Spleen (tissue), 11 donors: Measurements from ENCODE around the gene USP24. TPM values are rescaled to one million over a fixed set of nuclear protein-coding genes. Genes with fewer than 3 reads are reported as not detected.
A peak's percentile ranks its signal among the peaks of the same experiment; 100 is the strongest.

Source experiments
- DNase-seq: peaks from one replicate; pipeline ENCODE4 v3.0.0-alpha.2; 2020
- H3K27ac ChIP-seq, 8 donors: fragments of 200-600 bp; sonication (generic) in 7 of 8; 1 replicate in 4 of 8; 2 replicates in 4 of 8; pipeline versions ENCODE4 v1.5.0 to v1.8.0; 2016 to 2021; ENCODE audit warnings: inconsistent platforms in 4 of 8, mild to moderate bottlenecking in 4 of 8, moderate library complexity in 1 of 8
- H3K27me3 ChIP-seq, 7 donors: fragments of 200-600 bp; sonication (generic) in 6 of 7; replicated peaks in 1 of 7; 1 replicate in 4 of 7; 2 replicates in 3 of 7; pipeline versions ENCODE4 v1.5.0 to v1.8.0; 2016 to 2021; ENCODE audit warnings: inconsistent platforms in 3 of 7, mild to moderate bottlenecking in 1 of 7
- H3K36me3 ChIP-seq, 6 donors: fragments of 200-600 bp; sonication (generic) in 5 of 6; 1 replicate in 4 of 6; 2 replicates in 2 of 6; pipeline versions ENCODE4 v1.5.0 to v1.8.0; 2016 to 2021; ENCODE audit warnings: inconsistent platforms in 2 of 6
- H3K4me1 ChIP-seq, 6 donors: fragments of 200-600 bp; sonication (generic) in 5 of 6; 1 replicate in 3 of 6; 2 replicates in 3 of 6; pipeline versions ENCODE4 v1.5.0 to v1.8.0; 2016 to 2021; ENCODE audit warnings: inconsistent platforms in 3 of 6
- H3K4me3 ChIP-seq, 8 donors: fragments of 200-600 bp; sonication (generic) in 7 of 8; 1 replicate in 4 of 8; 2 replicates in 4 of 8; pipeline versions ENCODE4 v1.5.0 to v1.8.0; 2016 to 2021; ENCODE audit warnings: inconsistent platforms in 4 of 8, mild to moderate bottlenecking in 4 of 8, moderate library complexity in 2 of 8
- H3K9me3 ChIP-seq, 8 donors: fragments of 200-600 bp; sonication (generic) in 7 of 8; 1 replicate in 4 of 8; 2 replicates in 4 of 8; pipeline versions ENCODE4 v1.5.0 to v1.8.0; 2016 to 2021; ENCODE audit warnings: inconsistent platforms in 4 of 8
- POLR2A ChIP-seq, 3 donors: fragments of 450-650 bp; IDR thresholded peaks; one replicate each; pipeline ENCODE4 v1.5.1; 2017; ENCODE audit warnings: antibody characterized with exemption in 3 of 3, mild to moderate bottlenecking in 1 of 3
- POLR2AphosphoS5 ChIP-seq, 3 donors: sonication (generic); formaldehyde crosslinking; IDR thresholded peaks; one replicate each; pipeline ENCODE4 v1.5.1; 2017; ENCODE audit warnings: antibody characterized with exemption in 3 of 3
- WGBS, 5 donors: extraction: QIAGEN DNeasy Blood & Tissue Kit in 3 of 5; methylation state at CpG; one replicate each; pipeline versions ENCODE4 v1.1.5 to v1.1.7; 2013 to 2018; 5-methylcytosine and 5-hydroxymethylcytosine counted together
- intact Hi-C: fragments of 100-400 bp; cut with DNase I; formaldehyde crosslinking; loops from one replicate; pipeline ENCODE4 v1.15.0; 2023; ENCODE audit warnings: low total_unique reads
- polyA plus RNA-seq, 3 donors: library from polyadenylated mRNA; stranded (reverse); fragments of 200-250 nt; gene quantifications; one replicate each; pipeline ENCODE4 v1.2.1, GENCODE V29; 2013
- total RNA-seq, 7 donors: library from RNA; depleted of rRNA in 3 of 7; stranded (reverse); fragments of >200 nt in 3 of 7; fragmentation: NEBNext Ultra II Directional in 4 of 7; extraction: Animal tissue kit (Norgen Biotek cat#: 25700) in 4 of 7; gene quantifications; one replicate each; pipeline versions ENCODE4 v1.1.0 to v1.2.1, GENCODE V29; 2016 to 2021
- TF ChIP-seq, protein P1 (sequence below), 11 experiments: fragments of 200-600 bp in 7 of 11; fragments of 450-650 bp in 4 of 11; sonication (generic) in 4 of 11; IDR thresholded peaks in 8 of 11; conservative IDR thresholded peaks in 3 of 11; 1 replicate in 7 of 11; 2 replicates in 4 of 11; pipeline versions ENCODE4 v1.4.0 to v1.8.0; 2016 to 2021; ENCODE audit warnings: antibody characterized with exemption in 11 of 11, inconsistent platforms in 4 of 11, mild to moderate bottlenecking in 1 of 11
- donor health status: healthy with polysubstance abuse.
- donor health status: DM: no; HTN: no; CAD: no; lungs with moderate emphysema.
- donor health status: DM: no; HTN: no; CAD: no.
- donor health status: Bipolar disorder and iron deficiency.
- donor health status: healthy.
- donor health status: DM: no; HTN: no; CAD: no.
- donor health status: DM: yes; HTN: yes; CAD: no.

USP24 gene
- total and polyA plus RNA-seq, 10 donors = 11.6 to 94.5 (median 70.1) TPM

DNA sequence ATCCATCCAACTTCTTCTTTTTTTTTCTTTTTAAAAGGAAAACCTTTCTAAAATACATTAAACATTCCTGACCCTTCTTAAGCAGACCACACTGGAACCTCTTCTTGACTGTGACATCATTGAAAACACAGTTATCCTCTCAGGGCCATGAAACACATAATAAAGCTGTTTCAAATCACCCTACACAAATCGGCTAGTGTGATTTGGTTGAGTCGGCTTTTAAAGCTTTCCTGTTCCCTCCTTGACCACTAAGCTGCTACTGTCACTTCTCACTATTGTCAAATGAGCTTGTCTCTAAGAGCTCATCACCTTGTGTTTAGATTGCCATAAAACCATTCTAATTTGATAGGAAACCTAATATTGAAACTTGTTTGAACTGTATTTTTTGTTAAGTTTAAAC is 5.9 kb downstream of the USP24 start:
- no peak for DNase-seq

DNA sequence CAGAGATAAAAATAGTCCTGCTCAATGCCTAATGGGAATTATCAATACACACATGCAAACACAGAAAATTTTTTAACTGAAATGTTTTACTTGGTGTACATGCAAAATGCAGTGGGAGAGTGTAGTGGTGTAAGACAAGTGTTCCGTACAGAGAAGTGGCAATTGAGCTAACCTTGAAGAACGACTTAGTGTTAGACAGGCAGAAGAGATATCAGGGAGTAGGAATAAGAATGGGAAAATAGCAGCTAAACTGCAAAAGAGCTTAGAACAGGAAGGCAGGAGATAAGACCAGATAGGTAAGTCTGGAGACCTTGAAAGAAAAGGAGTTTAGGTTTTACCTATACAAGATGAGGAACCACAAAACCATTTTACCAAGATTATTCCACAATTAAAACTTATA is 9.0 kb downstream of the USP24 start:
- Histone ChIP-seq H3K9me3 (no peaks in the 10 kb centered on the region), H3K36me3 (peaks cover 0 to 9% (median 0%) of the 10 kb centered on the region in 6 donors), H3K27ac (no peak overlapping the region), H3K4me3 (no peak overlapping the region), H3K4me1 (peaks cover 28 to 100% (median 81%) of the 10 kb centered on the region in 6 donors), H3K27me3 (no peaks in the 10 kb centered on the region)
- 73 to 85% (median 75%) methylated on average over 2 of the region's 2 CpGs for WGBS, 5 donors
- TF ChIP-seq POLR2AphosphoS5 (IDR thresholded peaks at IDR 0.05) = no peak
- TF ChIP-seq POLR2A (IDR thresholded peaks at IDR 0.05) = no peak
- TF ChIP-seq, protein P1, sequence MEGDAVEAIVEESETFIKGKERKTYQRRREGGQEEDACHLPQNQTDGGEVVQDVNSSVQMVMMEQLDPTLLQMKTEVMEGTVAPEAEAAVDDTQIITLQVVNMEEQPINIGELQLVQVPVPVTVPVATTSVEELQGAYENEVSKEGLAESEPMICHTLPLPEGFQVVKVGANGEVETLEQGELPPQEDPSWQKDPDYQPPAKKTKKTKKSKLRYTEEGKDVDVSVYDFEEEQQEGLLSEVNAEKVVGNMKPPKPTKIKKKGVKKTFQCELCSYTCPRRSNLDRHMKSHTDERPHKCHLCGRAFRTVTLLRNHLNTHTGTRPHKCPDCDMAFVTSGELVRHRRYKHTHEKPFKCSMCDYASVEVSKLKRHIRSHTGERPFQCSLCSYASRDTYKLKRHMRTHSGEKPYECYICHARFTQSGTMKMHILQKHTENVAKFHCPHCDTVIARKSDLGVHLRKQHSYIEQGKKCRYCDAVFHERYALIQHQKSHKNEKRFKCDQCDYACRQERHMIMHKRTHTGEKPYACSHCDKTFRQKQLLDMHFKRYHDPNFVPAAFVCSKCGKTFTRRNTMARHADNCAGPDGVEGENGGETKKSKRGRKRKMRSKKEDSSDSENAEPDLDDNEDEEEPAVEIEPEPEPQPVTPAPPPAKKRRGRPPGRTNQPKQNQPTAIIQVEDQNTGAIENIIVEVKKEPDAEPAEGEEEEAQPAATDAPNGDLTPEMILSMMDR (IDR thresholded peaks at IDR 0.05 in 8 of 11, conservative IDR thresholded peaks at IDR 0.05 in 3 of 11) = no peak
- intact Hi-C loops = no loop called here
- DNase-seq = no peak

More for the DNA sequence above, 5.9 kb downstream of the USP24 start:
- no peaks in the 10 kb centered on the region for H3K27me3 ChIP-seq
- H3K9me3 ChIP-seq = no peaks in the 10 kb centered on the region
- TF ChIP-seq POLR2A (IDR thresholded peaks at IDR 0.05) = no peak
- TF ChIP-seq POLR2AphosphoS5 (IDR thresholded peaks at IDR 0.05) = no peak
- TF ChIP-seq, protein P1 (IDR thresholded peaks at IDR 0.05 in 8 of 11, conservative IDR thresholded peaks at IDR 0.05 in 3 of 11) = peak in 3 of 11 experiments; percentile 4 to 19 (median 6)
- WGBS, 5 donors = 5 to 19% (median 12%) methylated on average over 2 of the region's 2 CpGs
- intact Hi-C loops = no loop called here
- H3K27ac ChIP-seq = peak overlapping the region in 4 of 8 donors; percentile 4 to 32 (median 12)
- H3K4me3 ChIP-seq = no peak overlapping the region
- H3K36me3 ChIP-seq = peaks cover 0 to 4% (median 0%) of the 10 kb centered on the region in 6 donors
- H3K4me1 ChIP-seq = peaks cover 39 to 100% (median 94%) of the 10 kb centered on the region in 6 donors

DNA sequence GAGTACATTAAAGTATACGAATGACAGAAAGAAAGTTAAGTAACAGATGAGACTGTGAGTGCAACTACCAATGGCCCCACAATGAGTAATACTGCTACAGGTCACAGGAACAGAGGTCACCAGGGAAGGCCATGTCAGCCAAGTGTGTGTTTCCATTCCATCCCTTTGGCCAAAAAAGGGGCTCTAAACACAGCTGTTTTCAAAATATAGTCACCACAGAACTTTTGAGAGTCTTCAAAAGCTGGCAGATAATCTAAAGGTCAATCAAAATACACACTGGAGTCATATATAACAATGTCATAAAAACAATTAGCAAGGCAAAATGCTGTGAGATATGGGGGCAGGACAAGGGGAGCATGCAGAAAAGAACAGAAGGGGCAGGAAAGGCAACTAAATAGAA is 10.2 kb downstream of the USP24 start:
- WGBS, 5 donors = 43 to 54% (median 44%) methylated on average over 1 of the region's 1 CpG
- H3K27ac ChIP-seq = peak overlapping the region in 2 of 8 donors; percentile 10 to 19
- intact Hi-C loops = no loop called here
- no peak for DNase-seq
- H3K36me3 ChIP-seq = peaks cover 0 to 9% (median 0%) of the 10 kb centered on the region in 6 donors
- H3K9me3 ChIP-seq = no peaks in the 10 kb centered on the region
- no peak for TF ChIP-seq POLR2A (IDR thresholded peaks at IDR 0.05)
- TF ChIP-seq, protein P1 (IDR thresholded peaks at IDR 0.05 in 8 of 11, conservative IDR thresholded peaks at IDR 0.05 in 3 of 11) = no peak
- TF ChIP-seq POLR2AphosphoS5 (IDR thresholded peaks at IDR 0.05) = no peak
- no peak overlapping the region for H3K4me3 ChIP-seq
- H3K27me3 ChIP-seq = no peaks in the 10 kb centered on the region
- peaks cover 19 to 100% (median 77%) of the 10 kb centered on the region in 6 donors for H3K4me1 ChIP-seq

DNA sequence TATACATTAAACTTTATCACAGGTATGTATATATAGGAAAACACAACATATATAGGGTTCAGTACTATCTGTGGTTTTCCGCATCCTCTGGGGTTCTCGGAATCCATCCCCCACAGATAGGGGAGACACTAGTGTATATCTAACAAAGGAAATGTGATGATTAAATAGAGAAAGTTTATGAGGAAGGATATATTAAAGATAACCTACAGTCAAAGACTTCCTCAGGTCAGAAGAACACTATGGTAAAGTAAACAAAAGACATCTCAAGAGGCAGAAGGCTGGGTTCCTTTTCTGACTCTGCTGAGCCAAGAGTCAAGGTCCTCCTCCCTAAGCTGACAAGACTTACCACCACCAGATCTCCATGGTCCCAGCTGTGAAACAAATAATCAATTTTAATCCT is 12.1 kb downstream of the USP24 start:
- intact Hi-C loops = no loop called here
- no peaks in the 10 kb centered on the region for H3K9me3 ChIP-seq
- peak overlapping the region in 1 of 8 donors; percentile 15 for H3K27ac ChIP-seq
- DNase-seq = no peak
- peaks cover 15 to 97% (median 67%) of the 10 kb centered on the region in 6 donors for H3K4me1 ChIP-seq
- peaks cover 0 to 27% (median 0%) of the 10 kb centered on the region in 6 donors for H3K36me3 ChIP-seq
- WGBS, 5 donors = 72 to 84% (median 77%) methylated on average over 2 of the region's 2 CpGs
- H3K27me3 ChIP-seq = no peaks in the 10 kb centered on the region
- H3K4me3 ChIP-seq = no peak overlapping the region
- TF ChIP-seq, protein P1 (IDR thresholded peaks at IDR 0.05 in 8 of 11, conservative IDR thresholded peaks at IDR 0.05 in 3 of 11) = no peak
- TF ChIP-seq POLR2A (IDR thresholded peaks at IDR 0.05) (no peak), POLR2AphosphoS5 (IDR thresholded peaks at IDR 0.05) (no peak)
